GM23338 (cell line): Measurements from ENCODE around the gene C6. TPM values are rescaled to one million over a fixed set of nuclear protein-coding genes. Genes with fewer than 3 reads are reported as not detected.
A peak's percentile ranks its signal among the peaks of the same experiment; 100 is the strongest.

ENCODE experiments used
- ATAC-seq: fragments of 200-7000 bp; cut with Tn5 transposase; 3 replicates; pipeline ENCODE4 v1.9.1; 2020
- DNase-seq: peaks from one replicate; pipeline ENCODE4 v3.0.0-alpha.2; 2015; ENCODE audit warnings: low spot score
- H2AFZ ChIP-seq: fragments of 200-600 bp; sonication (generic); 2 replicates; pipeline ENCODE4 v1.8.0; 2016; ENCODE audit warnings: antibody characterized with exemption, mild to moderate bottlenecking, moderate library complexity
- H3F3A ChIP-seq: fragments of 200-600 bp; sonication (generic); replicated peaks from 2 replicates; pipeline ENCODE4 v1.8.0; 2017; ENCODE audit warnings: antibody characterized with exemption, mixed run types, low read depth
- H3K27ac ChIP-seq: fragments of 200-600 bp; sonication (generic); 2 replicates; pipeline ENCODE4 v1.6.1; 2016; ENCODE audit warnings: low read depth
- H3K27me3 ChIP-seq: fragments of 200-600 bp; sonication (generic); 2 replicates; pipeline ENCODE4 v1.8.0; 2016; ENCODE audit warnings: mild to moderate bottlenecking, mixed run types, moderate library complexity; ENCODE audit not compliant: insufficient read depth
- H3K36me3 ChIP-seq: fragments of 200-600 bp; sonication (generic); 2 replicates; pipeline ENCODE4 v1.8.0; 2016; ENCODE audit warnings: mild to moderate bottlenecking; ENCODE audit not compliant: insufficient read depth
- H3K4me1 ChIP-seq: fragments of 200-600 bp; sonication (generic); 2 replicates; pipeline ENCODE4 v1.8.0; 2016; ENCODE audit warnings: mild to moderate bottlenecking, moderate library complexity; ENCODE audit not compliant: insufficient read depth
- H3K4me2 ChIP-seq: fragments of 200-600 bp; sonication (generic); 2 replicates; pipeline ENCODE4 v1.7.1; 2017; ENCODE audit warnings: mixed run types
- H3K4me3 ChIP-seq: fragments of 200-600 bp; sonication (generic); 2 replicates; pipeline ENCODE4 v1.6.1; 2016; ENCODE audit warnings: mixed run types
- H3K79me2 ChIP-seq: fragments of 200-600 bp; sonication (generic); replicated peaks from 2 replicates; pipeline ENCODE4 v1.8.0; 2017; ENCODE audit warnings: mild to moderate bottlenecking; ENCODE audit not compliant: insufficient read depth
- H3K9me2 ChIP-seq: fragments of 200-600 bp; sonication (generic); 2 replicates; pipeline ENCODE4 v1.8.0; 2017; ENCODE audit not compliant: insufficient read depth
- H4K20me1 ChIP-seq: fragments of 200-600 bp; sonication (generic); replicated peaks from 2 replicates; pipeline ENCODE4 v1.8.0; 2017; ENCODE audit warnings: mild to moderate bottlenecking; ENCODE audit not compliant: insufficient read depth
- H3K27ac Mint-ChIP-seq: 2 replicates; pipeline ENCODE4 v1.8.0; 2020; ENCODE audit warnings: inconsistent platforms, mild to moderate bottlenecking, moderate library complexity, mixed read lengths
- H3K27me3 Mint-ChIP-seq: 3 replicates; pipeline ENCODE4 v1.8.0; 2022; ENCODE audit warnings: low read depth, mild to moderate bottlenecking, moderate library complexity, mixed read lengths, inconsistent platforms; ENCODE audit not compliant: insufficient read depth, poor library complexity
- H3K36me3 Mint-ChIP-seq: 3 replicates; pipeline ENCODE4 v1.8.0; 2021; ENCODE audit warnings: low read depth, mild to moderate bottlenecking, inconsistent platforms, moderate library complexity, mixed read lengths
- H3K4me1 Mint-ChIP-seq: 3 replicates; pipeline ENCODE4 v1.8.0; 2020; ENCODE audit warnings: mild to moderate bottlenecking, inconsistent platforms, mixed read lengths
- H3K4me3 Mint-ChIP-seq: 3 replicates; pipeline ENCODE4 v1.8.0; 2021; ENCODE audit warnings: moderate library complexity, mild to moderate bottlenecking, inconsistent platforms, mixed read lengths
- H3K9me3 Mint-ChIP-seq: 3 replicates; pipeline ENCODE4 v1.8.0; 2020; ENCODE audit warnings: moderate library complexity, mild to moderate bottlenecking, inconsistent platforms, mixed read lengths
- CREB1 ChIP-seq: fragments of 250-450 bp; sonication (Bioruptor Pico); IDR thresholded peaks from 2 replicates; pipeline ENCODE4 v1.5.0; 2020; ENCODE audit warnings: low read depth, mild to moderate bottlenecking, moderate library complexity
- CTCF ChIP-seq, 2 experiments: fragments of 200-600 bp in 1 of 2; sonication (generic) in 1 of 2; conservative IDR thresholded peaks; 2 replicates each; pipeline versions ENCODE4 v1.5.1 to v1.6.1; 2016 to 2017; ENCODE audit warnings: antibody characterized with exemption in 2 of 2, low read depth in 2 of 2, mild to moderate bottlenecking in 2 of 2, moderate library complexity in 1 of 2
- EZH2 ChIP-seq: fragments of 200-600 bp; sonication (generic); IDR thresholded peaks from one replicate; pipeline ENCODE4 v1.8.0; 2017; ENCODE audit warnings: antibody characterized with exemption, mild to moderate bottlenecking, low read depth; ENCODE audit not compliant: unreplicated experiment
- EZH2phosphoT487 ChIP-seq: fragments of 200-600 bp; sonication (generic); IDR thresholded peaks from one replicate; pipeline ENCODE4 v1.8.1; 2018; ENCODE audit warnings: antibody characterized with exemption; ENCODE audit not compliant: unreplicated experiment
- JUNB ChIP-seq: IDR thresholded peaks from one replicate; pipeline ENCODE4 v1.6.1; 2016; ENCODE audit warnings: antibody characterized with exemption; ENCODE audit not compliant: unreplicated experiment
- NANOG ChIP-seq: IDR thresholded peaks from 2 replicates; pipeline ENCODE4 v1.6.1; 2016; ENCODE audit warnings: antibody characterized with exemption, borderline replicate concordance
- POLR2AphosphoS5 ChIP-seq: IDR thresholded peaks from 2 replicates; pipeline ENCODE4 v1.6.1; 2016; ENCODE audit warnings: antibody characterized with exemption, low read depth
- REST ChIP-seq: IDR thresholded peaks from one replicate; pipeline ENCODE4 v1.6.1; 2018; ENCODE audit warnings: antibody characterized with exemption; ENCODE audit not compliant: unreplicated experiment
- STAT1 ChIP-seq: IDR thresholded peaks from one replicate; pipeline ENCODE4 v1.6.1; 2016; ENCODE audit warnings: antibody characterized with exemption; ENCODE audit not compliant: unreplicated experiment
- ZNF114 ChIP-seq: fragments of 250-450 bp; sonication (Bioruptor Pico); IDR thresholded peaks from 2 replicates; pipeline ENCODE4 v1.5.0; 2020; ENCODE audit warnings: mild to moderate bottlenecking, moderate library complexity
- ZNF331 ChIP-seq: fragments of 250-450 bp; sonication (Bioruptor Pico); IDR thresholded peaks from 2 replicates; pipeline ENCODE4 v1.5.0; 2020; ENCODE audit warnings: low read depth, mild to moderate bottlenecking, moderate library complexity
- ZNF462 ChIP-seq: fragments of 250-450 bp; sonication (Bioruptor Pico); IDR thresholded peaks from 2 replicates; pipeline ENCODE4 v1.5.0; 2020; ENCODE audit warnings: mild to moderate bottlenecking, moderate library complexity
- polyA plus RNA-seq: library from polyadenylated mRNA; unstranded; fragments of >200 nt; fragmentation: Nextera tagmentation; extraction: Ambion mirVana; gene quantifications from 2 replicates; pipeline ENCODE4 v1.2.1, GENCODE V29; 2016
- total RNA-seq: library from RNA; depleted of rRNA; stranded (reverse); fragments of >200 nt; shearing (Covaris generic); gene quantifications from 2 replicates; pipeline ENCODE4 v1.2.3, GENCODE V29; 2014
- TF ChIP-seq, protein P1 (sequence below): IDR thresholded peaks from 2 replicates; pipeline ENCODE4 v1.6.1; 2016; ENCODE audit warnings: antibody characterized with exemption

Gene C6
- total and polyA plus RNA-seq, 2 experiments from 2014 or later: not detected

DNA sequence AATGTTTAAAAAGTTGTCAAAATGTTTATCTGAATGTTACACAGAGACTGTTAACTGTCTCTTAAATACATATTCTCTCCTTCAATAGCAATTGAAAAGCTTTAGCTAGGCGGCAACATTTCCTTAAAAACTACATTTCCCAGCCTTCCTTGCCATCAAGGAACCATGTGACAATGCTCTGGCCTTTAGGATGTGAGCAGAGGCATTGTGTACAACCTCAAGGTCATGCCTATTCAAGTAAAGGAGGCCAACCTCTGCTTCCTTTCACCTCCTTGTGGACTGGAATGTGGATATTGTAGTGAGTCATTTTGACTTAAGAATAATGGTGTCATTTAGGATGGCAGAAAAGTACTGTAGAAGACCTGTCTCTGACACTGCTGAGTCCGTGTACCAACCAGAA, 118.5 kb downstream of the C6 start:
- Mint-ChIP-seq H3K9me3 (peaks cover 4% of the 10 kb centered on the region; the same call in 1 of the 3 replicates), H3K27ac (no peak overlapping the region), H3K4me1 (no peaks in the 10 kb centered on the region), H3K4me3 (no peak overlapping the region), H3K36me3 (no peaks in the 10 kb centered on the region), H3K27me3 (peaks cover 2% of the 10 kb centered on the region)
- Histone ChIP-seq H3K27ac (no peak overlapping the region), H2AFZ (peak overlapping the region; percentile 11; the same call in 1 of the 2 replicates), H3K79me2 (no peaks in the 10 kb centered on the region), H3K4me2 (no peak overlapping the region), H3K27me3 (no peaks in the 10 kb centered on the region), H3F3A (no peaks in the 10 kb centered on the region), H3K9me2 (no peaks in the 10 kb centered on the region; the same call in 1 of the 2 replicates), H4K20me1 (no peaks in the 10 kb centered on the region), H3K4me1 (no peaks in the 10 kb centered on the region), H3K4me3 (no peak overlapping the region), H3K36me3 (no peaks in the 10 kb centered on the region)
- TF ChIP-seq REST: no peak
- no peak for TF ChIP-seq NANOG
- TF ChIP-seq ZNF331: no peak
- no peak for TF ChIP-seq STAT1
- TF ChIP-seq EZH2: no peak
- TF ChIP-seq ZNF114 (CRISPR knock-in tag): no peak
- TF ChIP-seq, protein P1, sequence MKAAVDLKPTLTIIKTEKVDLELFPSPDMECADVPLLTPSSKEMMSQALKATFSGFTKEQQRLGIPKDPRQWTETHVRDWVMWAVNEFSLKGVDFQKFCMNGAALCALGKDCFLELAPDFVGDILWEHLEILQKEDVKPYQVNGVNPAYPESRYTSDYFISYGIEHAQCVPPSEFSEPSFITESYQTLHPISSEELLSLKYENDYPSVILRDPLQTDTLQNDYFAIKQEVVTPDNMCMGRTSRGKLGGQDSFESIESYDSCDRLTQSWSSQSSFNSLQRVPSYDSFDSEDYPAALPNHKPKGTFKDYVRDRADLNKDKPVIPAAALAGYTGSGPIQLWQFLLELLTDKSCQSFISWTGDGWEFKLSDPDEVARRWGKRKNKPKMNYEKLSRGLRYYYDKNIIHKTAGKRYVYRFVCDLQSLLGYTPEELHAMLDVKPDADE: no peak
- TF ChIP-seq POLR2AphosphoS5: no peak
- no peak for TF ChIP-seq JUNB
- no peak for TF ChIP-seq CREB1 (CRISPR knock-in tag)
- no peak for TF ChIP-seq EZH2phosphoT487
- no peak for TF ChIP-seq ZNF462 (CRISPR knock-in tag)
- no peak for TF ChIP-seq CTCF (conservative IDR thresholded peaks at IDR 0.05; ENCODE audit: low read depth in 2 of 2)
- DNase-seq (peak; percentile 51), ATAC-seq (peak; percentile 48; the same call in 2 of the 3 replicates)
